ENCODE measurements around the gene CELF1.

Gene CELF1

GRCh38 chr11:47577460-47578041, 24.6 kb upstream of the CELF1 start:
- Histone ChIP-seq H3K27ac (ENCODE audit: insufficient read depth, low read length, poor library complexity, severe bottlenecking) (peak overlapping the region; percentile 91), H3K9me3 (ENCODE audit: control insufficient read depth, low read length) (no peaks in the 10 kb centered on the region), H3K27me3 (replicated peaks; ENCODE audit: control insufficient read depth, insufficient read depth, low read length, poor library complexity, severe bottlenecking) (no peaks in the 10 kb centered on the region), H3K4me1 (ENCODE audit: control insufficient read depth, insufficient read depth, low read length, poor library complexity, severe bottlenecking) (peaks cover 25% of the 10 kb centered on the region), H3K4me3 (ENCODE audit: insufficient read depth, low read depth, low read length, poor library complexity, severe bottlenecking) (no peak overlapping the region), H3K36me3 (ENCODE audit: control insufficient read depth, insufficient read depth, low read length) (peaks cover 36% of the 10 kb centered on the region)
- no peak for DNase-seq

- no peak for DNase-seq
- Histone ChIP-seq H3K27me3 (replicated peaks; ENCODE audit: control insufficient read depth, insufficient read depth, low read length, poor library complexity, severe bottlenecking) (no peaks in the 10 kb centered on the region), H3K9me3 (ENCODE audit: control insufficient read depth, low read length) (no peaks in the 10 kb centered on the region), H3K36me3 (ENCODE audit: control insufficient read depth, insufficient read depth, low read length) (peaks cover 42% of the 10 kb centered on the region), H3K4me1 (ENCODE audit: control insufficient read depth, insufficient read depth, low read length, poor library complexity, severe bottlenecking) (peaks cover 12% of the 10 kb centered on the region), H3K27ac (ENCODE audit: insufficient read depth, low read length, poor library complexity, severe bottlenecking) (no peak overlapping the region), H3K4me3 (ENCODE audit: insufficient read depth, low read depth, low read length, poor library complexity, severe bottlenecking) (no peak overlapping the region)
Observed at GRCh38 chr11:47573321-47573720, 20.4 kb upstream of the CELF1 start.

- DNase-seq, result no peak
- H3K4me3 ChIP-seq (ENCODE audit: insufficient read depth, low read depth, low read length, poor library complexity, severe bottlenecking), result no peak overlapping the region
- no peaks in the 10 kb centered on the region for H3K27me3 ChIP-seq (replicated peaks; ENCODE audit: control insufficient read depth, insufficient read depth, low read length, poor library complexity, severe bottlenecking)
- H3K4me1 ChIP-seq (ENCODE audit: control insufficient read depth, insufficient read depth, low read length, poor library complexity, severe bottlenecking), result peaks cover 7% of the 10 kb centered on the region
- peaks cover 42% of the 10 kb centered on the region for H3K36me3 ChIP-seq (ENCODE audit: control insufficient read depth, insufficient read depth, low read length)
- H3K27ac ChIP-seq (ENCODE audit: insufficient read depth, low read length, poor library complexity, severe bottlenecking), result no peak overlapping the region
- no peaks in the 10 kb centered on the region for H3K9me3 ChIP-seq (ENCODE audit: control insufficient read depth, low read length)
Observed at GRCh38 chr11:47572715-47573255, 19.9 kb upstream of the CELF1 start.

GRCh38 chr11:47571895-47572294, 19.0 kb upstream of the CELF1 start:
- H3K27me3 ChIP-seq (replicated peaks; ENCODE audit: control insufficient read depth, insufficient read depth, low read length, poor library complexity, severe bottlenecking), result no peaks in the 10 kb centered on the region
- H3K36me3 ChIP-seq (ENCODE audit: control insufficient read depth, insufficient read depth, low read length), result peaks cover 42% of the 10 kb centered on the region
- no peak overlapping the region for H3K4me3 ChIP-seq (ENCODE audit: insufficient read depth, low read depth, low read length, poor library complexity, severe bottlenecking)
- H3K4me1 ChIP-seq (ENCODE audit: control insufficient read depth, insufficient read depth, low read length, poor library complexity, severe bottlenecking), result no peaks in the 10 kb centered on the region
- DNase-seq, result no peak
- H3K9me3 ChIP-seq (ENCODE audit: control insufficient read depth, low read length), result no peaks in the 10 kb centered on the region
- H3K27ac ChIP-seq (ENCODE audit: insufficient read depth, low read length, poor library complexity, severe bottlenecking), result no peak overlapping the region

GRCh38 chr11:47571357-47571729, 18.4 kb upstream of the CELF1 start:
- H3K4me1 ChIP-seq (ENCODE audit: control insufficient read depth, insufficient read depth, low read length, poor library complexity, severe bottlenecking), result peaks cover 5% of the 10 kb centered on the region
- no peak overlapping the region for H3K27ac ChIP-seq (ENCODE audit: insufficient read depth, low read length, poor library complexity, severe bottlenecking)
- H3K9me3 ChIP-seq (ENCODE audit: control insufficient read depth, low read length), result no peaks in the 10 kb centered on the region
- no peak for DNase-seq
- H3K36me3 ChIP-seq (ENCODE audit: control insufficient read depth, insufficient read depth, low read length), result peaks cover 42% of the 10 kb centered on the region
- H3K27me3 ChIP-seq (replicated peaks; ENCODE audit: control insufficient read depth, insufficient read depth, low read length, poor library complexity, severe bottlenecking), result no peaks in the 10 kb centered on the region
- no peak overlapping the region for H3K4me3 ChIP-seq (ENCODE audit: insufficient read depth, low read depth, low read length, poor library complexity, severe bottlenecking)

GRCh38 chr11:47570651-47571356, 17.9 kb upstream of the CELF1 start:
- H3K4me1 ChIP-seq (ENCODE audit: control insufficient read depth, insufficient read depth, low read length, poor library complexity, severe bottlenecking), result peaks cover 10% of the 10 kb centered on the region
- no peak for DNase-seq
- H3K27ac ChIP-seq (ENCODE audit: insufficient read depth, low read length, poor library complexity, severe bottlenecking), result no peak overlapping the region
- peaks cover 42% of the 10 kb centered on the region for H3K36me3 ChIP-seq (ENCODE audit: control insufficient read depth, insufficient read depth, low read length)
- H3K9me3 ChIP-seq (ENCODE audit: control insufficient read depth, low read length), result no peaks in the 10 kb centered on the region
- H3K27me3 ChIP-seq (replicated peaks; ENCODE audit: control insufficient read depth, insufficient read depth, low read length, poor library complexity, severe bottlenecking), result no peaks in the 10 kb centered on the region
- no peak overlapping the region for H3K4me3 ChIP-seq (ENCODE audit: insufficient read depth, low read depth, low read length, poor library complexity, severe bottlenecking)

GRCh38 chr11:47569646-47570045, 16.7 kb upstream of the CELF1 start:
- no peaks in the 10 kb centered on the region for H3K9me3 ChIP-seq (ENCODE audit: control insufficient read depth, low read length)
- peaks cover 16% of the 10 kb centered on the region for H3K4me1 ChIP-seq (ENCODE audit: control insufficient read depth, insufficient read depth, low read length, poor library complexity, severe bottlenecking)
- no peaks in the 10 kb centered on the region for H3K27me3 ChIP-seq (replicated peaks; ENCODE audit: control insufficient read depth, insufficient read depth, low read length, poor library complexity, severe bottlenecking)
- H3K36me3 ChIP-seq (ENCODE audit: control insufficient read depth, insufficient read depth, low read length), result peaks cover 36% of the 10 kb centered on the region
- DNase-seq, result no peak
- H3K27ac ChIP-seq (ENCODE audit: insufficient read depth, low read length, poor library complexity, severe bottlenecking), result no peak overlapping the region
- H3K4me3 ChIP-seq (ENCODE audit: insufficient read depth, low read depth, low read length, poor library complexity, severe bottlenecking), result no peak overlapping the region

- H3K4me3 ChIP-seq (ENCODE audit: insufficient read depth, low read depth, low read length, poor library complexity, severe bottlenecking), result peak overlapping the region; percentile 92
- H3K27ac ChIP-seq (ENCODE audit: insufficient read depth, low read length, poor library complexity, severe bottlenecking), result peak overlapping the region; percentile 72
- peaks cover 16% of the 10 kb centered on the region for H3K4me1 ChIP-seq (ENCODE audit: control insufficient read depth, insufficient read depth, low read length, poor library complexity, severe bottlenecking)
- H3K27me3 ChIP-seq (replicated peaks; ENCODE audit: control insufficient read depth, insufficient read depth, low read length, poor library complexity, severe bottlenecking), result no peaks in the 10 kb centered on the region
- no peak for DNase-seq
- no peaks in the 10 kb centered on the region for H3K9me3 ChIP-seq (ENCODE audit: control insufficient read depth, low read length)
- peaks cover 10% of the 10 kb centered on the region for H3K36me3 ChIP-seq (ENCODE audit: control insufficient read depth, insufficient read depth, low read length)
Observed at GRCh38 chr11:47566149-47566698, 13.3 kb upstream of the CELF1 start.

- Histone ChIP-seq H3K4me1 (ENCODE audit: control insufficient read depth, insufficient read depth, low read length, poor library complexity, severe bottlenecking) (peaks cover 16% of the 10 kb centered on the region), H3K27ac (ENCODE audit: insufficient read depth, low read length, poor library complexity, severe bottlenecking) (peak within 1 kb of the TSS; percentile 72), H3K9me3 (ENCODE audit: control insufficient read depth, low read length) (no peaks in the 10 kb centered on the region), H3K36me3 (ENCODE audit: control insufficient read depth, insufficient read depth, low read length) (peaks cover 6% of the 10 kb centered on the region), H3K4me3 (ENCODE audit: insufficient read depth, low read depth, low read length, poor library complexity, severe bottlenecking) (peak within 1 kb of the TSS; percentile 92), H3K27me3 (replicated peaks; ENCODE audit: control insufficient read depth, insufficient read depth, low read length, poor library complexity, severe bottlenecking) (no peaks in the 10 kb centered on the region)
- DNase-seq, result peak; percentile 28 to 34 (median 31)
Observed at GRCh38 chr11:47565340-47566148, 12.6 kb upstream of the CELF1 start, which contains the start of gene PTPMT1. TSS of gene PTPMT1 (plus strand) at chr11:47565599. CDS start at chr11:47565623, 24 bp downstream.
